ENCODE data around the gene MYO3A.

- TF ChIP-seq CTCF (conservative IDR thresholded peaks at IDR 0.05 in 1 of 2, IDR thresholded peaks at IDR 0.05 in 1 of 2; ENCODE audit: low read depth in 1 of 2, low read length in 2 of 2) (no peak), EZH2 (IDR thresholded peaks at IDR 0.05; ENCODE audit: low read length, missing control alignments) (no peak)
Observed at GRCh38 chr10:26238378-26238777, 304.3 kb downstream of the MYO3A start.

Measured in fibroblast of lung (primary cell).